Neuronal stem cell (in vitro differentiated cells): ENCODE measurements around the gene ARHGEF10L.
"Not testable (repeated sequence)": the region's sequence is repeated elsewhere in the genome, so short reads cannot be mapped to it uniquely, and the experiment has no call there.

ENCODE experiments used
- DNase-seq: peaks from one replicate; pipeline ENCODE4 v3.0.0-alpha.2; 2013; ENCODE audit warnings: low spot score
- H2AFZ ChIP-seq: one replicate; pipeline ENCODE4 v1.6.1; 2013; ENCODE audit warnings: mild to moderate bottlenecking, low read length, inconsistent platforms
- H2AK5ac ChIP-seq: 2 replicates; pipeline ENCODE4 v1.6.1; 2013; ENCODE audit warnings: low read depth, mild to moderate bottlenecking, inconsistent platforms, low read length, moderate library complexity, mixed read lengths
- H2BK120ac ChIP-seq: 2 replicates; pipeline ENCODE4 v1.6.1; 2013; ENCODE audit warnings: low read depth, mild to moderate bottlenecking, inconsistent platforms, low read length, moderate library complexity, mixed read lengths
- H2BK12ac ChIP-seq: one replicate; pipeline ENCODE4 v1.6.1; 2013; ENCODE audit warnings: low read length, inconsistent platforms
- H2BK15ac ChIP-seq: 2 replicates; pipeline ENCODE4 v1.6.1; 2013; ENCODE audit warnings: mild to moderate bottlenecking, low read length, inconsistent platforms, mixed read lengths
- H2BK5ac ChIP-seq: one replicate; pipeline ENCODE4 v1.6.1; 2013; ENCODE audit warnings: inconsistent platforms, mild to moderate bottlenecking, low read length, moderate library complexity
- H3K14ac ChIP-seq: one replicate; pipeline ENCODE4 v1.6.1; 2013; ENCODE audit warnings: low read length, inconsistent platforms
- H3K18ac ChIP-seq: 2 replicates; pipeline ENCODE4 v1.6.1; 2013; ENCODE audit warnings: low read length, inconsistent platforms
- H3K23ac ChIP-seq: 2 replicates; pipeline ENCODE4 v1.6.1; 2013; ENCODE audit warnings: low read depth, mild to moderate bottlenecking, mixed read lengths, low read length, inconsistent platforms; ENCODE audit not compliant: poor library complexity
- H3K27ac ChIP-seq: replicated peaks from 3 replicates; pipeline ENCODE4 v1.5.1; 2013; ENCODE audit warnings: low read length, inconsistent platforms
- H3K27me3 ChIP-seq, 3 experiments: 2 replicates each; pipeline ENCODE4 v1.6.1; 2013; ENCODE audit warnings: low read length in 3 of 3, mild to moderate bottlenecking in 2 of 3, inconsistent platforms in 1 of 3, low read depth in 1 of 3, mixed read lengths in 1 of 3, moderate library complexity in 1 of 3; ENCODE audit not compliant: control insufficient read depth in 3 of 3, insufficient read depth in 3 of 3
- H3K36me3 ChIP-seq, 2 donors: replicated peaks in 1 of 2; 2 replicates each; pipeline ENCODE4 v1.6.1; 2013; ENCODE audit warnings: low read length in 2 of 2; ENCODE audit not compliant: control insufficient read depth in 2 of 2, insufficient read depth in 2 of 2
- H3K4ac ChIP-seq: 2 replicates; pipeline ENCODE4 v1.6.1; 2013; ENCODE audit warnings: inconsistent platforms, mild to moderate bottlenecking, low read length, moderate library complexity
- H3K4me1 ChIP-seq, 2 donors: 1 replicate in 1 of 2; 2 replicates in 1 of 2; pipeline ENCODE4 v1.6.1; 2013; ENCODE audit warnings: low read length in 2 of 2, low read depth in 1 of 2; ENCODE audit not compliant: control insufficient read depth in 2 of 2, insufficient read depth in 1 of 2
- H3K4me2 ChIP-seq: one replicate; pipeline ENCODE4 v1.6.1; 2013; ENCODE audit warnings: mild to moderate bottlenecking, low read length, inconsistent platforms; ENCODE audit not compliant: insufficient read depth, poor library complexity, severe bottlenecking
- H3K4me3 ChIP-seq, 2 donors: 2 replicates each; pipeline ENCODE4 v1.5.1; 2013; ENCODE audit warnings: low read length in 2 of 2, mild to moderate bottlenecking in 2 of 2, inconsistent platforms in 1 of 2, moderate library complexity in 1 of 2
- H3K79me1 ChIP-seq: one replicate; pipeline ENCODE4 v1.6.1; 2013; ENCODE audit warnings: low read depth, mild to moderate bottlenecking, inconsistent platforms, low read length, moderate library complexity
- H3K9ac ChIP-seq: one replicate; pipeline ENCODE4 v1.6.1; 2013; ENCODE audit warnings: mild to moderate bottlenecking, low read depth, low read length, inconsistent platforms; ENCODE audit not compliant: poor library complexity
- H3K9me3 ChIP-seq, 2 donors: replicated peaks in 1 of 2; 2 replicates each; pipeline versions ENCODE3 to v1.6.1; 2013; ENCODE audit warnings: low read length in 2 of 2, mild to moderate bottlenecking in 2 of 2, inconsistent platforms in 1 of 2, low read depth in 1 of 2, mixed read lengths in 1 of 2, moderate library complexity in 1 of 2; ENCODE audit not compliant: control insufficient read depth in 2 of 2, insufficient read depth in 1 of 2
- H4K8ac ChIP-seq: one replicate; pipeline ENCODE4 v1.6.1; 2013; ENCODE audit warnings: low read depth, mild to moderate bottlenecking, inconsistent platforms, low read length, moderate library complexity
- H4K91ac ChIP-seq: one replicate; pipeline ENCODE4 v1.6.1; 2013; ENCODE audit warnings: low read length, low read depth, mild to moderate bottlenecking, inconsistent platforms; ENCODE audit not compliant: poor library complexity
- WGBS, 2 donors: extraction: QIAGEN DNeasy Blood & Tissue Kit; methylation state at CpG; one replicate each; pipeline ENCODE4 v1.1.7; 2013; ENCODE audit warnings: missing lambda C conversion rate in 2 of 2, mixed read lengths in 1 of 2; ENCODE audit not compliant: insufficient read length in 2 of 2, insufficient replicate concordance in 1 of 2; ENCODE audit errors: extremely low coverage in 2 of 2; 5-methylcytosine and 5-hydroxymethylcytosine counted together

ARHGEF10L gene

GRCh38 chr1:17503146-17503545, 36.4 kb upstream of the ARHGEF10L start:
- no peak overlapping the region for H3K14ac ChIP-seq
- no peak overlapping the region for H2BK15ac ChIP-seq
- no peaks in the 10 kb centered on the region for H3K9me3 ChIP-seq
- H3K27me3 ChIP-seq = peaks cover 0 to 3% (median 0%) of the 10 kb centered on the region in 3 experiments
- H3K4me2 ChIP-seq = no peak overlapping the region
- WGBS, 2 donors = no CpG with 5 or more reads among the region's 3 CpGs
- no peak overlapping the region for H3K4ac ChIP-seq
- no peaks in the 10 kb centered on the region for H3K36me3 ChIP-seq
- DNase-seq = no peak
- no peaks in the 10 kb centered on the region for H3K79me1 ChIP-seq
- no peak overlapping the region for H2AK5ac ChIP-seq
- no peak overlapping the region for H3K9ac ChIP-seq
- no peak overlapping the region for H2BK120ac ChIP-seq
- H2BK12ac ChIP-seq = no peak overlapping the region
- no peak overlapping the region for H3K27ac ChIP-seq
- no peak overlapping the region for H4K8ac ChIP-seq
- H4K91ac ChIP-seq = no peak overlapping the region
- H3K23ac ChIP-seq = no peak overlapping the region
- H2BK5ac ChIP-seq = no peak overlapping the region
- peaks cover 0 to 3% of the 10 kb centered on the region in 2 donors for H3K4me1 ChIP-seq
- no peak overlapping the region for H2AFZ ChIP-seq
- no peak overlapping the region for H3K4me3 ChIP-seq
- H3K18ac ChIP-seq = no peak overlapping the region

- H3K4me2 ChIP-seq, H3K27me3 ChIP-seq, H3K4me3 ChIP-seq, H3K27ac ChIP-seq, H4K8ac ChIP-seq, DNase-seq, H2AFZ ChIP-seq, H2BK15ac ChIP-seq, H3K18ac ChIP-seq, H2BK5ac ChIP-seq, H3K9ac ChIP-seq, H3K79me1 ChIP-seq, H2BK12ac ChIP-seq, H2AK5ac ChIP-seq, H3K9me3 ChIP-seq, H3K4me1 ChIP-seq, H3K23ac ChIP-seq, H2BK120ac ChIP-seq, H3K4ac ChIP-seq, H4K91ac ChIP-seq, H3K36me3 ChIP-seq, H3K14ac ChIP-seq: not testable (repeated sequence)
- no CpG with 5 or more reads among the region's 4 CpGs for WGBS, 2 donors
Measured at GRCh38 chr1:17507200-17507599, 32.3 kb upstream of the ARHGEF10L start.

DNA sequence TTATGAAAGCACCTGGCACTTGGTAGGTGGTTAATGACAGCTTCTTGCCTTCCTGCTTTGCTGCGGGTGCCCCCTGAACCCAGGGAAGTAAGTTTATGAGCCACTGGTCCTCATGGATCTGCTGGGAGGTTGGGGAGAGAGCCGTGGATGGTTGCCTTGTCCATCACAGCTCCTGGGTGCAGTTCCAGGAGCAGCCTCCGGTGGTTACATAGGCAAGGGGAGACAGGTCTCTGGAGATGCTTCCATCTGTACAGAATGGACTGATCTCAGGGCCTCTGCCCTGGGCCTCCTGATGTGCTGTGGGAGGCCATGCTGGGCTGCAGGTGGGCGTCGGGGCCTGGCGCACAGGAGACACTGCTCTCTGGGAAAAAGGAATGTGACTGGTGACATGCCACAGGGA, 31.6 kb upstream of the ARHGEF10L start:
- no CpG with 5 or more reads among the region's 6 CpGs for WGBS, 2 donors
- no peak overlapping the region for H3K4me3 ChIP-seq
- no peak for DNase-seq
- H3K18ac ChIP-seq = peak overlapping the region; percentile 74
- H2BK120ac ChIP-seq = no peak overlapping the region
- no peak overlapping the region for H3K27ac ChIP-seq
- H2BK15ac ChIP-seq = peak overlapping the region; percentile 25
- peak overlapping the region; percentile 46 for H3K9ac ChIP-seq
- no peaks in the 10 kb centered on the region for H3K9me3 ChIP-seq
- H4K91ac ChIP-seq = no peak overlapping the region
- no peaks in the 10 kb centered on the region for H3K79me1 ChIP-seq
- no peak overlapping the region for H2AFZ ChIP-seq
- H2BK5ac ChIP-seq = no peak overlapping the region
- no peak overlapping the region for H3K4ac ChIP-seq
- H4K8ac ChIP-seq = no peak overlapping the region
- H3K36me3 ChIP-seq = no peaks in the 10 kb centered on the region
- peak overlapping the region; percentile 95 for H2AK5ac ChIP-seq
- H3K27me3 ChIP-seq = peaks cover 0 to 3% (median 0%) of the 10 kb centered on the region in 3 experiments
- no peak overlapping the region for H3K4me2 ChIP-seq
- H3K4me1 ChIP-seq = peaks cover 0 to 1% of the 10 kb centered on the region in 2 donors
- H2BK12ac ChIP-seq = peak overlapping the region; percentile 75
- H3K23ac ChIP-seq = no peak overlapping the region
- H3K14ac ChIP-seq = no peak overlapping the region

- peak overlapping the region; percentile 64 for H2BK15ac ChIP-seq
- DNase-seq = no peak
- WGBS, 2 donors = no CpG with 5 or more reads among the region's 8 CpGs
- H3K14ac ChIP-seq = peak overlapping the region; percentile 14
- no peak overlapping the region for H3K4me2 ChIP-seq
- H3K9ac ChIP-seq = no peak overlapping the region
- H3K4ac ChIP-seq = no peak overlapping the region
- H3K4me3 ChIP-seq = no peak overlapping the region
- peak overlapping the region; percentile 72 for H2AFZ ChIP-seq
- no peaks in the 10 kb centered on the region for H3K9me3 ChIP-seq
- no peak overlapping the region for H2BK5ac ChIP-seq
- no peak overlapping the region for H4K91ac ChIP-seq
- H3K27ac ChIP-seq = no peak overlapping the region
- peak overlapping the region; percentile 68 for H2AK5ac ChIP-seq
- H3K18ac ChIP-seq = peak overlapping the region; percentile 90
- H3K4me1 ChIP-seq = peaks cover 0 to 1% of the 10 kb centered on the region in 2 donors
- H3K36me3 ChIP-seq = no peaks in the 10 kb centered on the region
- no peaks in the 10 kb centered on the region for H3K27me3 ChIP-seq
- peak overlapping the region; percentile 82 for H2BK120ac ChIP-seq
- no peak overlapping the region for H2BK12ac ChIP-seq
- no peak overlapping the region for H4K8ac ChIP-seq
- no peaks in the 10 kb centered on the region for H3K79me1 ChIP-seq
- peak overlapping the region; percentile 73 for H3K23ac ChIP-seq
Measured at GRCh38 chr1:17509363-17509762, 30.1 kb upstream of the ARHGEF10L start.
